AG04450 (cell line): ENCODE results near the gene ZNF432. TPM values are rescaled to one million over a fixed set of nuclear protein-coding genes. Genes with fewer than 3 reads are reported as not detected.

Experiments used
- CTCF ChIA-PET: fragments of 300-600, 350-600 bp; formaldehyde crosslinking; extraction: SDS; loops from one replicate; lab custom pipeline; 2022; ENCODE audit warnings: antibody characterized with exemption, inconsistent platforms; lab: Charles Lee
- POLR2A ChIA-PET: fragments of 350-600 bp; formaldehyde crosslinking; extraction: SDS; loops from one replicate; lab custom pipeline; 2021; ENCODE audit warnings: antibody characterized with exemption, inconsistent platforms; lab: Yijun Ruan, JAX
- DNase-seq: peaks from one replicate; pipeline ENCODE4 v3.0.0-alpha.2; 2011; ENCODE audit warnings: low read depth, low spot score
- H3K27ac ChIP-seq: one replicate; pipeline ENCODE4 v1.5.1; 2012; ENCODE audit warnings: low read depth, low read length, control low read depth
- H3K27me3 ChIP-seq: one replicate; pipeline ENCODE4 v1.6.0; 2012; ENCODE audit warnings: low read length; ENCODE audit not compliant: control insufficient read depth, insufficient read depth
- H3K4me3 ChIP-seq: 2 replicates; pipeline ENCODE4 v1.5.1; 2011; ENCODE audit warnings: mild to moderate bottlenecking, low read depth, low read length, control low read depth
- H3K9me3 ChIP-seq: 2 replicates; pipeline ENCODE4 v1.5.1; 2012; ENCODE audit warnings: low read length; ENCODE audit not compliant: control insufficient read depth, insufficient read depth
- CTCF ChIP-seq: IDR thresholded peaks from 2 replicates; pipeline ENCODE4 v1.5.1; 2011; ENCODE audit warnings: low read depth, low read length, control low read depth, inconsistent platforms
- polyA plus RNA-seq: library from polyadenylated mRNA; depleted of rRNA; stranded (reverse); fragments of >200 nt; gene quantifications from 2 replicates; pipeline ENCODE4 v1.2.3, GENCODE V29; 2011

Gene ZNF432
- polyA plus RNA-seq, 1 experiment, result 6.2 TPM

GRCh38 chr19:52022193-52022592, 26.4 kb downstream of the ZNF432 start:
- Histone ChIP-seq H3K27me3 (no peaks in the 10 kb centered on the region), H3K9me3 (peaks cover 36% of the 10 kb centered on the region), H3K4me3 (no peak overlapping the region), H3K27ac (no peak overlapping the region)
- ChIA-PET POLR2A (no interaction called here), CTCF (no interaction called here)
- DNase-seq, result no peak
- no peak for TF ChIP-seq CTCF

GRCh38 chr19:52020506-52020905, 28.1 kb downstream of the ZNF432 start:
- Histone ChIP-seq H3K4me3 (no peak overlapping the region), H3K27ac (no peak overlapping the region), H3K27me3 (no peaks in the 10 kb centered on the region), H3K9me3 (peaks cover 37% of the 10 kb centered on the region)
- DNase-seq, result no peak
- TF ChIP-seq CTCF, result no peak
- CTCF ChIA-PET, result no interaction called here
- POLR2A ChIA-PET, result no interaction called here

- no peak overlapping the region for H3K4me3 ChIP-seq
- H3K27ac ChIP-seq, result no peak overlapping the region
- no peaks in the 10 kb centered on the region for H3K27me3 ChIP-seq
- peaks cover 19% of the 10 kb centered on the region for H3K9me3 ChIP-seq
- CTCF ChIA-PET, result no interaction called here
- TF ChIP-seq CTCF, result no peak
- no peak for DNase-seq
- POLR2A ChIA-PET, result no interaction called here
Measured at GRCh38 chr19:52010674-52011073, 38.0 kb downstream of the ZNF432 start.

GRCh38 chr19:52007806-52008557, 40.7 kb downstream of the ZNF432 start, which contains the start of gene ZNF615:
ZNF615 (minus strand) TSS chr19:52008211; CDS start chr19:52003711, 4,500 bp downstream.
- TF ChIP-seq CTCF, result no peak
- Histone ChIP-seq H3K27me3 (no peaks in the 10 kb centered on the region), H3K27ac (peak within 1 kb of the TSS; percentile 4), H3K9me3 (peaks cover 19% of the 10 kb centered on the region), H3K4me3 (peak within 1 kb of the TSS; percentile 93)
- DNase-seq, result peak; percentile 52
- ChIA-PET CTCF (no interaction called here), POLR2A (no interaction called here)

DNA sequence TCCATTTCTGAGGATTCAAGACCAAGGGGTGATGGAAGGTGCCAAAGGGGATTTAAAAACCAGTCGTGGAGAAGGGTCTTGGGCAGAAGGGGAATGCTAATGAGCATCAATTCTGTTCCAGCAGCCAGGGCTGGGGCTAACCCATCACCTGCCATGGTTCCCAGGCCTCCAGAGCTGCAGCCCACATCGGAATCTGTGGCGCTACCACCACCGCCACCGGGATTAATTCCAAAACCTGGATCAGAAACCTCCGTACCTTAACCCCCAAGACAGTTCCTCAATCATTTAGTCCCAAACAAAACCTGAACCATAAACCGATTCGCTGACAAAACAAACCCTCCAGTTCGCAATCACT, 41.2 kb downstream of the ZNF432 start:
- no peak for DNase-seq
- no peak overlapping the region for H3K27ac ChIP-seq
- peak overlapping the region; percentile 93 for H3K4me3 ChIP-seq
- POLR2A ChIA-PET, result no interaction called here
- H3K27me3 ChIP-seq, result no peaks in the 10 kb centered on the region
- H3K9me3 ChIP-seq, result peaks cover 18% of the 10 kb centered on the region
- CTCF ChIA-PET, result no interaction called here
- TF ChIP-seq CTCF, result no peak
